Fibroblast of mammary gland (primary cell): Measurements from ENCODE around the gene ATP11A.

Experiments used
- DNase-seq: peaks from one replicate; pipeline ENCODE4 v3.0.0-alpha.2; 2010; ENCODE audit warnings: low read depth
- H3K4me3 ChIP-seq: 2 replicates; pipeline ENCODE4 v1.5.1; 2011; ENCODE audit warnings: low read depth, mild to moderate bottlenecking, low read length, moderate library complexity; ENCODE audit not compliant: control insufficient read depth
- TF ChIP-seq, protein P1 (sequence below): conservative IDR thresholded peaks from 2 replicates; pipeline ENCODE4 v1.5.1; 2011; ENCODE audit warnings: low read depth, low read length, inconsistent platforms; ENCODE audit not compliant: control insufficient read depth, insufficient read depth

ATP11A gene

DNA sequence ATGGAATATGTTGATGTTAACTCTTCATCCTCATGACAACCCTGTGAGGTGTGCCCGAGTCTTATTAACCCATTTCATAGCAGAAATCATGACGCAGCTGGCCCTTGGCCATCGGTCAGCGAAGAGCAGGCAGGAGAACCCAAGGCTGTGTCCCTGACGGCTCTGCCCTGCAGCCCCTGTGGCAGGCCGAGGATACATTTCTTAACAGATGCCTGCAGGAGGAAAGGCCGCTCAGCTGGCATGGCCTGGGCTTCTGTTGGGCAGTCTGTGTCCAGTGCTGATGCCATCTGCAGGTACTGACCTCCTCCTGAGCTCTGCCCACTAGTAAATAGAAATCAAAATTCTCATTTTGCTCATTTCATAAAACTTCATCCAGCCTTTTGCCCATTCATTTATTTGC lies 243.8 kb downstream of the ATP11A start:
- TF ChIP-seq, protein P1, sequence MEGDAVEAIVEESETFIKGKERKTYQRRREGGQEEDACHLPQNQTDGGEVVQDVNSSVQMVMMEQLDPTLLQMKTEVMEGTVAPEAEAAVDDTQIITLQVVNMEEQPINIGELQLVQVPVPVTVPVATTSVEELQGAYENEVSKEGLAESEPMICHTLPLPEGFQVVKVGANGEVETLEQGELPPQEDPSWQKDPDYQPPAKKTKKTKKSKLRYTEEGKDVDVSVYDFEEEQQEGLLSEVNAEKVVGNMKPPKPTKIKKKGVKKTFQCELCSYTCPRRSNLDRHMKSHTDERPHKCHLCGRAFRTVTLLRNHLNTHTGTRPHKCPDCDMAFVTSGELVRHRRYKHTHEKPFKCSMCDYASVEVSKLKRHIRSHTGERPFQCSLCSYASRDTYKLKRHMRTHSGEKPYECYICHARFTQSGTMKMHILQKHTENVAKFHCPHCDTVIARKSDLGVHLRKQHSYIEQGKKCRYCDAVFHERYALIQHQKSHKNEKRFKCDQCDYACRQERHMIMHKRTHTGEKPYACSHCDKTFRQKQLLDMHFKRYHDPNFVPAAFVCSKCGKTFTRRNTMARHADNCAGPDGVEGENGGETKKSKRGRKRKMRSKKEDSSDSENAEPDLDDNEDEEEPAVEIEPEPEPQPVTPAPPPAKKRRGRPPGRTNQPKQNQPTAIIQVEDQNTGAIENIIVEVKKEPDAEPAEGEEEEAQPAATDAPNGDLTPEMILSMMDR, result no peak
- no peak overlapping the region for H3K4me3 ChIP-seq

DNA sequence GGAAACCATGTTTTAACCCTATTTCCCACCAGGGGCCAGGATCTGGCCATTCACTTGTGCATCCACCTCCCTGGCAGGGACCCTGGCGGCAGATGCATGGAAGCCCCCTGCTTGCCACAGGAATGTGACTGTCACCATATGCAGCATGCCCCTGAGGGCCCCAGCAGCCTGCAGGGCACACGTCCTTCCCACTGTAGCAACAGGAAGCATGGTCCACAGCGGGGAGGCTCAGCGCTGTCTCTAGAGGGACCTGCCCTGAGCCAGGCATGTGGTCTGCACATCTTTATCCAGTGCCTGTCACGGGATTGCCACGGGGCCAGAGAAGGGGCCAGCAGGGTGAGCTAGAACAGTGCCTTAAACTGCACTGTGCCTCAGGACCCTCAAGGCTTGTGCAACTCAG lies 244.2 kb downstream of the ATP11A start:
- TF ChIP-seq, protein P1, result no peak
- DNase-seq, result no peak
- no peak overlapping the region for H3K4me3 ChIP-seq

More for the DNA sequence above, 243.8 kb downstream of the ATP11A start:
- no peak for DNase-seq
